Mucosa of descending colon (tissue), 3 donors: ENCODE data around the gene EIPR1. TPM values are rescaled to one million over a fixed set of nuclear protein-coding genes. Genes with fewer than 3 reads are reported as not detected.

Experiments
- ATAC-seq: fragments of 200-7000 bp; cut with Tn5 transposase; one replicate; pipeline ENCODE4 v1.9.1; 2020; ENCODE audit warnings: mild to moderate bottlenecking, moderate library complexity
- DNase-seq, 3 donors: peaks; one replicate each; pipeline ENCODE4 v3.0.0-alpha.2; 2020
- H3K36me3 ChIP-seq: fragments of 200-600 bp; one replicate; pipeline ENCODE4 v1.8.0; 2021; ENCODE audit warnings: low read depth, mild to moderate bottlenecking
- H3K4me1 ChIP-seq: fragments of 200-600 bp; one replicate; pipeline ENCODE4 v1.8.0; 2021; ENCODE audit warnings: low read depth, mild to moderate bottlenecking
- H3K4me3 ChIP-seq: fragments of 200-600 bp; one replicate; pipeline ENCODE4 v1.8.0; 2021; ENCODE audit warnings: mild to moderate bottlenecking
- H3K9me3 ChIP-seq: fragments of 200-600 bp; one replicate; pipeline ENCODE4 v1.8.0; 2021; ENCODE audit warnings: mild to moderate bottlenecking
- CTCF ChIP-seq: fragments of 200-600 bp; IDR thresholded peaks from one replicate; pipeline ENCODE4 v1.8.0; 2022; ENCODE audit warnings: antibody characterized with exemption, mild to moderate bottlenecking
- intact Hi-C, 2 donors: fragments of 100-400 bp; cut with DNase I in 1 of 2; cut with micrococcal nuclease in 1 of 2; formaldehyde crosslinking; loops; one replicate each; pipeline versions ENCODE4 v1.11.0 to v1.11.1; 2022; cut with DNase I, micrococcal nuclease
- total RNA-seq, 3 donors: library from RNA; stranded (reverse); fragmentation: NEBNext Ultra II Directional in 2 of 3; extraction: Animal tissue kit (Norgen Biotek cat#: 25700) in 2 of 3; gene quantifications; one replicate each; pipeline versions ENCODE4 v1.2.1 to v1.2.4, GENCODE V29; 2021 to 2023
- donor health status: DM: no; HTN: no; CAD: no; lungs with moderate emphysema.
- donor health status: DM: no; HTN: no; CAD: no.
- donor health status: DM: no; HTN: yes; CAD: no.

The EIPR1 gene
- total RNA-seq, 3 donors from 2014 or later = 15.9 to 27.1 (median 25.0) TPM

GRCh38 chr2:3186766-3187165 is 190.9 kb downstream of the EIPR1 start:
- intact Hi-C loops = no loop called here
- Histone ChIP-seq H3K36me3 (no peaks in the 10 kb centered on the region), H3K4me1 (no peaks in the 10 kb centered on the region), H3K4me3 (no peak overlapping the region), H3K9me3 (no peaks in the 10 kb centered on the region)
- no peak for TF ChIP-seq CTCF
- ATAC-seq = no peak
- DNase-seq = peak in 1 of 3 donors; percentile 17

GRCh38 chr2:3185910-3186309 is 191.7 kb downstream of the EIPR1 start:
- H3K36me3 ChIP-seq = no peaks in the 10 kb centered on the region
- no peak for ATAC-seq
- DNase-seq = no peak
- no peak overlapping the region for H3K4me3 ChIP-seq
- intact Hi-C loops = no loop called here
- TF ChIP-seq CTCF = no peak
- no peaks in the 10 kb centered on the region for H3K9me3 ChIP-seq
- no peaks in the 10 kb centered on the region for H3K4me1 ChIP-seq

- Histone ChIP-seq H3K4me1 (no peaks in the 10 kb centered on the region), H3K4me3 (no peak overlapping the region), H3K9me3 (no peaks in the 10 kb centered on the region), H3K36me3 (no peaks in the 10 kb centered on the region)
- intact Hi-C loops = no loop called here
- DNase-seq (no peak), ATAC-seq (no peak)
- TF ChIP-seq CTCF = no peak
Measured at GRCh38 chr2:3185256-3185655, 192.4 kb downstream of the EIPR1 start.

- no peak for ATAC-seq
- no peaks in the 10 kb centered on the region for H3K9me3 ChIP-seq
- intact Hi-C loops = no loop called here
- no peak for DNase-seq
- H3K36me3 ChIP-seq = no peaks in the 10 kb centered on the region
- no peak overlapping the region for H3K4me3 ChIP-seq
- no peaks in the 10 kb centered on the region for H3K4me1 ChIP-seq
- TF ChIP-seq CTCF = no peak
Measured at GRCh38 chr2:3184167-3184566, 193.5 kb downstream of the EIPR1 start.

GRCh38 chr2:3183766-3184165 is 193.9 kb downstream of the EIPR1 start:
- intact Hi-C loops = no loop called here
- ATAC-seq (no peak), DNase-seq (no peak)
- Histone ChIP-seq H3K4me3 (no peak overlapping the region), H3K36me3 (no peaks in the 10 kb centered on the region), H3K9me3 (no peaks in the 10 kb centered on the region), H3K4me1 (no peaks in the 10 kb centered on the region)
- TF ChIP-seq CTCF = no peak

- no peak for TF ChIP-seq CTCF
- ATAC-seq = no peak
- H3K9me3 ChIP-seq = no peaks in the 10 kb centered on the region
Measured at GRCh38 chr2:3182848-3183247, 194.8 kb downstream of the EIPR1 start.

More at GRCh38 chr2:3182848-3183247, 194.8 kb downstream of the EIPR1 start:
- no peaks in the 10 kb centered on the region for H3K4me1 ChIP-seq
- intact Hi-C loops = no loop called here
- H3K4me3 ChIP-seq = no peak overlapping the region
- H3K36me3 ChIP-seq = no peaks in the 10 kb centered on the region
- no peak for DNase-seq
